ENCODE data around the gene PMP22.

PMP22 gene

GRCh38 chr17:15291674-15292361 is 26.7 kb upstream of the PMP22 start:
- H3K36me3 ChIP-seq, result no peaks in the 10 kb centered on the region
- H3K27me3 ChIP-seq, result peaks cover 30% of the 10 kb centered on the region
- no peak overlapping the region for H3K4me3 ChIP-seq (ENCODE audit: low read depth in 1 of 2, low read length in 1 of 2)
- no peaks in the 10 kb centered on the region for H3K4me1 ChIP-seq (ENCODE audit: control insufficient read depth in 1 of 2, insufficient read depth in 1 of 2, low read depth in 1 of 2, low read length in 1 of 2)
- H3K27ac ChIP-seq, result no peak overlapping the region
- no peak for TF ChIP-seq CTCF (IDR thresholded peaks at IDR 0.05)
- no peaks in the 10 kb centered on the region for H3K9me3 ChIP-seq

- no peaks in the 10 kb centered on the region for H3K9me3 ChIP-seq
- no peak for TF ChIP-seq CTCF (IDR thresholded peaks at IDR 0.05)
- no peaks in the 10 kb centered on the region for H3K4me1 ChIP-seq (ENCODE audit: control insufficient read depth in 1 of 2, insufficient read depth in 1 of 2, low read depth in 1 of 2, low read length in 1 of 2)
- H3K4me3 ChIP-seq (ENCODE audit: low read depth in 1 of 2, low read length in 1 of 2), result no peak overlapping the region
- no peaks in the 10 kb centered on the region for H3K36me3 ChIP-seq
- no peak overlapping the region for H3K27ac ChIP-seq
- peaks cover 35% of the 10 kb centered on the region for H3K27me3 ChIP-seq
Observed at GRCh38 chr17:15290605-15291004, 25.5 kb upstream of the PMP22 start.

GRCh38 chr17:15289285-15290183 is 24.4 kb upstream of the PMP22 start:
- H3K4me1 ChIP-seq (ENCODE audit: control insufficient read depth in 1 of 2, insufficient read depth in 1 of 2, low read depth in 1 of 2, low read length in 1 of 2), result no peaks in the 10 kb centered on the region
- peaks cover 35% of the 10 kb centered on the region for H3K27me3 ChIP-seq
- no peak overlapping the region for H3K27ac ChIP-seq
- no peaks in the 10 kb centered on the region for H3K9me3 ChIP-seq
- H3K4me3 ChIP-seq (ENCODE audit: low read depth in 1 of 2, low read length in 1 of 2), result no peak overlapping the region
- H3K36me3 ChIP-seq, result no peaks in the 10 kb centered on the region
- no peak for TF ChIP-seq CTCF (IDR thresholded peaks at IDR 0.05)

- no peaks in the 10 kb centered on the region for H3K36me3 ChIP-seq
- peaks cover 38% of the 10 kb centered on the region for H3K27me3 ChIP-seq
- no peak for TF ChIP-seq CTCF (IDR thresholded peaks at IDR 0.05)
- no peaks in the 10 kb centered on the region for H3K9me3 ChIP-seq
- H3K27ac ChIP-seq, result no peak overlapping the region
- H3K4me1 ChIP-seq (ENCODE audit: control insufficient read depth in 1 of 2, insufficient read depth in 1 of 2, low read depth in 1 of 2, low read length in 1 of 2), result no peaks in the 10 kb centered on the region
- no peak overlapping the region for H3K4me3 ChIP-seq (ENCODE audit: low read depth in 1 of 2, low read length in 1 of 2)
Observed at GRCh38 chr17:15288859-15289258, 23.7 kb upstream of the PMP22 start.

- Histone ChIP-seq H3K36me3 (no peaks in the 10 kb centered on the region), H3K4me1 (ENCODE audit: control insufficient read depth in 1 of 2, insufficient read depth in 1 of 2, low read depth in 1 of 2, low read length in 1 of 2) (no peaks in the 10 kb centered on the region), H3K27ac (no peak overlapping the region), H3K4me3 (ENCODE audit: low read depth in 1 of 2, low read length in 1 of 2) (no peak overlapping the region), H3K9me3 (no peaks in the 10 kb centered on the region), H3K27me3 (peaks cover 43% of the 10 kb centered on the region)
- TF ChIP-seq CTCF (IDR thresholded peaks at IDR 0.05), result no peak
Observed at GRCh38 chr17:15287538-15288267, 22.6 kb upstream of the PMP22 start.

All from neutrophil (primary cell).